ENCODE data around the gene AAK1. TPM values are rescaled to one million over a fixed set of nuclear protein-coding genes. Genes with fewer than 3 reads are reported as not detected.

The AAK1 gene
- total and polyA plus RNA-seq, 10 of the 15 experiments (the other 5 are each of a cell fraction or from before 2014, with no cell fraction given), result 2.9 to 41.4 (median 17.5) TPM

DNA sequence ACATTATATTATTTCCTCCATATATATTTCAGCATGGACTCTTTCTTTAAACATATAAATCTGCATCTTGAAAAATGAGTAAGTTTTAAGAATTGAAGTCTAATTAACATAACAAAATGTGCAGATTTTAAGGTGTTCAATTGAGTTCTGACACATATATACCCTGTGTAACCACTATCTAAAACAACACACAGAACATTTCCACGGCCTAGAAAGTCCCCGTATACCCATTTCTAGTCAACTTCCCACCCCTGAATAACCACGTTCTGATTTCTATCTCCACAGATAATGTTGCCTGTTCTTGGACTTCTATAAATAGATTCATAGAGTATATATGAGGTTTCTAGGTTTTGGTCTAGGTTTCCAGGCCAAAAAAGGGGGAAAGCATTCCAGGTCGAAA is 87.5 kb downstream of the AAK1 start:
- H3K27me3 ChIP-seq (replicated peaks in 1 of 2; ENCODE audit: control insufficient read depth in 2 of 2, insufficient read depth in 2 of 2, low read length in 1 of 2), result no peaks in the 10 kb centered on the region
- ChIA-PET POLR2A (no interaction called here), SMC1A (ENCODE audit: uncharacterized antibody, unreplicated experiment) (interaction anchor here (0.5 to 1.1 kb wide), 6 partner anchors 9 to 271 kb away, joined by 3 to 6 read pairs (median 4); no protein-coding TSS in a partner anchor), RAD21 (ENCODE audit: unreplicated experiment) (interaction anchor here (0.9 kb wide), 1 partner anchor 184 kb away, joined by 3 read pairs; no protein-coding TSS in a partner anchor), CTCF (interaction anchor here (1.1 to 15.7 kb wide), 5 partner anchors 8 to 160 kb away, joined by 3 to 293 read pairs (median 10); no protein-coding TSS in a partner anchor)
- peaks cover 9% of the 10 kb centered on the region for H3K4me1 ChIP-seq (ENCODE audit: control insufficient read depth, insufficient read depth, low read length)
- no peak overlapping the region for H2AFZ ChIP-seq (ENCODE audit: control insufficient read depth, low read depth, low read length)
- no peaks in the 10 kb centered on the region for H4K20me1 ChIP-seq (ENCODE audit: control insufficient read depth, insufficient read depth)
- peaks cover 0 to 2% of the 10 kb centered on the region in 2 experiments; a peak in 2 of 4 replicates for H3K36me3 ChIP-seq (ENCODE audit: control insufficient read depth in 2 of 2, insufficient read depth in 2 of 2, low read length in 1 of 2)
- no TSS peak for BruUV-seq (replicated peaks)
- ATAC-seq (no peak), DNase-seq (ENCODE audit: low read depth, low spot score) (no peak), FAIRE-seq (no peak)
- TF ChIP-seq CTCF (IDR thresholded peaks at IDR 0.05 in 2 of 3, conservative IDR thresholded peaks at IDR 0.05 in 1 of 3; ENCODE audit: control insufficient read depth in 2 of 3, extremely low read depth in 1 of 3, insufficient read depth in 1 of 3, low read depth in 3 of 3, low read length in 3 of 3) (no peak), ZNF274 (IDR thresholded peaks at IDR 0.05; ENCODE audit: insufficient read depth, insufficient read length) (no peak), KDM1A (IDR thresholded peaks at IDR 0.05; ENCODE audit: borderline replicate concordance) (no peak), STAT3 (IDR thresholded peaks at IDR 0.05; ENCODE audit: low read depth, low read length) (no peak), SREBF2 (IDR thresholded peaks at IDR 0.05; ENCODE audit: low read length) (no peak), CBX5 (IDR thresholded peaks at IDR 0.05; ENCODE audit: low read depth) (no peak), ASH2L (IDR thresholded peaks at IDR 0.05; ENCODE audit: borderline replicate concordance, low read depth) (no peak), CEBPB (IDR thresholded peaks at IDR 0.05; ENCODE audit: borderline replicate concordance in 1 of 2, low read depth in 2 of 2, low read length in 2 of 2) (no peak)
- intact Hi-C loops (cut with micrococcal nuclease; ENCODE audit: unreplicated experiment) (loop anchor here (5.0 kb wide), 2 partner anchors 86 to 261 kb away; partner anchors contain the start of gene AAK1), in situ Hi-C loops (cut with MboI) (loop anchor here (25.0 kb wide), 1 partner anchor 256 kb away; no protein-coding TSS in a partner anchor)
- H3K9ac ChIP-seq (ENCODE audit: control insufficient read depth, insufficient read depth, low read length), result no peak overlapping the region
- H3K4me2 ChIP-seq (ENCODE audit: control insufficient read depth, insufficient read depth), result no peak overlapping the region
- H3K4me3 ChIP-seq, result no peak overlapping the region
- H3K79me2 ChIP-seq (ENCODE audit: control insufficient read depth, insufficient read depth, low read length), result peaks cover 5% of the 10 kb centered on the region; the same call in 1 of the 2 replicates
- WGBS (ENCODE audit: insufficient coverage, insufficient replicate concordance, low lambda C conversion rate, missing lambda C conversion rate), result 88% methylated on average over 4 of the region's 4 CpGs
- H3K27ac ChIP-seq (ENCODE audit: control insufficient read depth, insufficient read depth), result no peak overlapping the region
- H3K9me3 ChIP-seq (replicated peaks; ENCODE audit: control insufficient read depth, insufficient read depth, low read length), result no peaks in the 10 kb centered on the region

All from GM12878 (cell line).